EH (cell line): ENCODE results near the gene COX17.

Experiments used
- DNase-seq: peaks from one replicate; pipeline ENCODE4 v3.0.0-alpha.2; 2015; ENCODE audit warnings: low read depth

COX17 gene

DNA sequence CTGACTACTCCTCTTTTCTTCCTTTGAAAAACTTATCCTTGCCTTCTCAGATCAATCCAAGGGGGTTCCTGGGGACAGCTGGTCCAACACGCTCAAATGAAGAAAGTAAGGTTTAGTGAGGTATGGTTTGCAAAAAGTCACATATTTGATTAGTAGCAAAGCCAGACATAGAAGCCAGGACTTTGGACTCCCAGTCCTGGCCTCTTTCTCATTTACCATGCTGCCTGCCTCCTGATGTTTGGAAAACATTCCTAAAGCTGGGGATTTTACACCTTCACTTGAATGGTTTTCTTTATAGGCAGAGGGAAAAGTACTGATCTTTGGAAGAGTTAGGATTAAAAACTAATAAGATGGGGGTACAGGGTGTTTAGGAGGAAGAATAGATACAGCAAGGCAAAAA, 31.4 kb downstream of the COX17 start:
- no peak for DNase-seq

- DNase-seq: no peak
These were observed 32.7 kb downstream of the COX17 start for GRCh38 chr3:119644481-119644880.

- DNase-seq: peak; percentile 86
These were observed 33.7 kb downstream of the COX17 start for GRCh38 chr3:119643528-119643927.

DNA sequence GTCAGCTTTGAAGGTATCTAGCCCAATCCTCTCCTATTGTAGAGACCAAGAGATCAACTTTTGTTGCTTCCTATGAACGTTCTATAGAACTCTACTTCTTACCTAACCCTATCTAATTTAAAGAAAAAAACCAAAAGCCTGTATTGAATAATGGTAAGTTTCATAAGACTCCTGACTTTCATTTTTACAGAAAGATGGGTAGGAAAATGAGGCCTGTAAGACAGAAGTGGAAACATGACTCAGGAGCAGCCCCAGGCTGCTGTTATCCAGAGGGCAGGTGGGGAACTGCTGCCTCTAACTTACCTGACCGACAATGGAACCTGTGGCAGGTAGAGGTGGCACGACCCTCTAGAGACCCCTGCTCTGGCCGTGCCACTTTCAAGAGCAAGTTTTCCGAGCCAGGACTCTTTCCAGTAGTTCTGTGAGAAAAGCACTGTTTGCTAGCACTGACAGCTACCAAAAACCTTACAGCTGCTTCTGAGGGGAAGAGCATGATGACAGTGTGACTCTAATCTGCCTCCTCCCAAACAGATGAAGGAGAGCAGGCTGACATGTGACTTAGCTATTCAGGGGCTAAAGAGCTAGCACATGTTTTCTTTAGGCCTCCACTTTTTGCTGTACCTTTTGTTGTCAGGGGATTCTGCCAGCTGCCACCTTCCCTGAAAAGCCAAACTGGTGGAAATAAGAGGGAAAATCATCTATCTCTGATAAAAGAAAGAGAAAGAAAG, 34.3 kb downstream of the COX17 start:
- peak; percentile 56 for DNase-seq

DNA sequence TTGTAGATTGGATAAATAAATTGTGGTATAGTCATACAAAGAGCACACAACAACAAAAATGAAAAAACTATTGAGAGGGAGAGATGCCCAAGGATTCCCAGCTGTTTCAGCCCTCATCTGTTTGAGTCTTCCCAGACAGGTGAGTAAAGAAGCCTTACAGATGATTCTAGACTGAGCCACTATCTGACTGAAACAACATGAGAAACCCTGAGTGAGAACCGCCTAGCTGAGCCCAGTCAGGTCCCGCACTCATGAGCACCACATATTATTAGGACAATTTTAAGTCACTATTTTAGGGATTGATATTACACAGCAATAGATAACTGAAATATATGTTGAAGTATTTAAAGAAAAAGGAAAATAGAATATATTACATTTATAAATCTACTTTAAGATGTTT, 35.8 kb downstream of the COX17 start:
- no peak for DNase-seq

- DNase-seq: peak; percentile 42
These were observed 37.5 kb downstream of the COX17 start for GRCh38 chr3:119639494-119640350.

DNA sequence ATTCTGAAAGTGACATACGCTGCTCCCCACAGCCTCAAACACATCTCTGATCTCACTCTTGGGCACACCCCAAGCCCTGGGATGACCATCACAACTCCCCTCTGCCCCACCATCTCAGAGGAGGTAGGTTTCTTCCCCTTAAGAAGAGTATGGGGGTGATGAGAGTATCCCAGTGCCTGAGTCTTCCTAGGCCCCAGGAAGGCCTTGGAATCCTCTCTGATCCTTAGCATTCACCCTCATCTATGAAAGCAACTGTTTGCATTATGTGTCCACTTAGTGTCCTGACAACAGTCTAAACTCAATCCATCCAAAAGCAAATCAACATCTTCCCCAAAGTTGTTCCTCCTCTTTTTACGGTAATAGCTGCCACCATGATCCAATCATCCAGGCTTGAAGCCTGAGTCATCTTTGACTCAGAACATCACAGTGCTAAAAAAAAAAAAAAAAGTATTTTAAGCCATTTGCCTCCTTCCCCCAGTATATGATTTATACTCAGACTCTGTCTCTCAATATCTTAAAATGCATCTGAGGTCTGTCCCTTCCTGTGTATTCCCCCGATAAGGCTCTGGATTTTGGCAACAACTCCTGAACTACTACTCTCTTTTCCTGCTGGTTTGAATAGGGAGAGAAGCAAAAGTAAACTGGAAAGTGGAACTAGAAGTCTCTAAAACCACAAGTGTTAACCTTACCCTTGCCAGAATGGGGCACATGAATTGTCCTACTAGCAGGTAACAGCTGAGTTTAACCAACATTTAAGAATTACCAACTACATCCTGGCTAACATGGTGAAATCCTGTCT, 39.3 kb downstream of the COX17 start:
- peak; percentile 96 for DNase-seq

- DNase-seq: no peak
These were observed 40.2 kb downstream of the COX17 start for GRCh38 chr3:119636891-119637611.

GRCh38 chr3:119636249-119636648, 41.0 kb downstream of the COX17 start:
- peak; percentile 46 for DNase-seq

DNA sequence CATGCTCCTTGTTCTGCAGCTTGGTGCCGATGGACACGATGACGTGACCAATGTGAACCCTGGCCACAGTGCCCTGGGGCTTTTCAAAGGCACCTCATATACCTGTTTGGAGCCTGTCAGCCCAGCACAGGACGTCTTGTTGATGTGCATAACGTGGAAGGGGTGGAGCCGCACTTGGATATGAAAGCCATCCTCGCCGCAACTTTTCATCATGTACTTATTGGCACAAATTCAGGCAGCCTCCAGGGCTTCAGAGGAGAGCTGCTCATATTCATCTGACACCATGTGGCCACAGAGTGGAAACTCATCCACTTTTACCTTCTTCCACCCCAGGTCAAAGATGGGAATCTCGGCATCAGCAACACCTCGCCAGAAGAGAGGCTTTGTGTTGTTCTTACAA, 41.5 kb downstream of the COX17 start:
- DNase-seq: no peak

- no peak for DNase-seq
These were observed 44.4 kb downstream of the COX17 start for GRCh38 chr3:119632829-119633228.

DNA sequence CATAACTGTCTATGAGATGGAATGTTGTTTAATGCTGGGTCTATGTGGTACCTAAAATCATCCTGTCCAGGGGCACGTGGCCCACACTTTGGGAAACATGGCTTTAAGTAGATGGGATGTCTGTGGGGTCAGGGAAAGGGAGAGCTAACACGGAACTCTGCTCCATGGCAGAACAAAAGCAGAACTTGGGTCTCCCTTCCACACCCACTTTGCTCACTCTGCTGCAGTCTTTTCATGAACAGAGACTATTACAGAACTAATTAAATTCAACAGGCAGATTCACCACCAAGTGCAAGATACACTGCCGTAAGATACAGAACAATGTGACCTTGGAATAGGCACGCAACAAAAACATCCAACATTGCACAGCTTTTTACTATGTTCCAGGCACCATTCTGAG, 45.0 kb downstream of the COX17 start:
- no peak for DNase-seq

GRCh38 chr3:119631516-119631915, 45.7 kb downstream of the COX17 start:
- peak; percentile 16 for DNase-seq

GRCh38 chr3:119630880-119631329, 46.3 kb downstream of the COX17 start:
- DNase-seq: no peak

DNA sequence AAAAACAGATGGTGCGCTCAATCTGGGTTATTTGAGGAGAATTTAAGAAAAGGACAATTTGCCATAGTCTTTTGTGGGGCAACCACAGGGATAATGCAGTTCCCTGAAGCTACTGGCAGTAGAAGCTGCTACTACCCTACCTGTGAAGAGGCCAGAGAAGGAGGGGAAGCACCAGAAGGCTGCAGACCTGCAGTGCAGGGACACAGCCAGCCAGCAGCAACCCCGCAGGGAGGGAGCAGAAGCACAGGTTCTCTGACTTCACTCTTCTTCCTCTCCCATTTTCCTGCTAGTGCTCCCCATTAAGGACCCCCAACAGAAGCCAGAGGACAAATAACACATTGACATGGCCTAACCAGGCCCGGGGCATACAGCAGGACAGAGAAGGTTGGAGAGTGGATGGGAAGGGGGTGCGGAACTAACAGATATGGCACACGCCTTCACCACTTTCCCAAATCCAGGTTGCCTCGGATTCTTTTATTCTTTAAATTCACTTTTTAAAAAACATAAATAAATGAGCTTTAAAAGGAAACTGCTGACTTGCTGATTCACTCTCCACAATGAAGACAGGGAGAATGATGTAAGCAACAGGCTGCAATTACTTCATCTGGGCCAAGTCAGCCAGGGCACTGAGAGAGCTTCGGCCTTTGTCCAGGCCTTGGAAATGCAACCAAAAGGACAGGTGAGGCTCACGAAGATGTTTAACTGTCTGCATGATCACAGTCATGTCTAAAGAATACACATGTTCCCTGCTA, 46.9 kb downstream of the COX17 start:
- DNase-seq: peak; percentile 68

DNA sequence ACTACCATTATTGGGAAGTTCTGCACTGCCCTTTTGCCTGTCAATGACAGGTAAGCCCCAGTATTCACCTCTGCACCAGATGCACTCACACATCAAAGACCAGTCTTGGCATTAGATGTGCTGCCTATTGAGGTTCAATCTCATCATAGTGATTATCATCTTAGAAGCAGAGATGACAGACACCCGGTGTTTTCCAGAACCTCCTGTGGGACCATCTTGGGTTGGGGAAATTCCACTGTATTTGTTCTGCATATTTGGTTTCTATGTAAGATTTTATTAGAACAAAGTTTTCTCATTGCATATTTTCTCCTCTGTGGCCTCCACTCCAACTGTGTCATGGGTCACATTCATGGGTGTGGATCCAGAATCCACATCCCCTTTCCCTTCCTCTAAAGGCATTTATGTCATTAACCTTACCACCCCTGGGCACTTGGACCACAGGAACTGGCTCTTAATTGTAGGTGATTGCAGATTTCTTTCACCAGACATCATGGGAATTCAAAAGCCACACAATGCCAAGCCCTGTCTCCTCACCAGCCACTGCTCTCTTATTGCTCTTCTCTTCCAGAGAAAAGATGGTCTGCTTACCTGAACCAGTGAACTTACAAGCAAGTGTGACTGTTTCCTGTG, 48.3 kb downstream of the COX17 start:
- DNase-seq: peak; percentile 86

DNA sequence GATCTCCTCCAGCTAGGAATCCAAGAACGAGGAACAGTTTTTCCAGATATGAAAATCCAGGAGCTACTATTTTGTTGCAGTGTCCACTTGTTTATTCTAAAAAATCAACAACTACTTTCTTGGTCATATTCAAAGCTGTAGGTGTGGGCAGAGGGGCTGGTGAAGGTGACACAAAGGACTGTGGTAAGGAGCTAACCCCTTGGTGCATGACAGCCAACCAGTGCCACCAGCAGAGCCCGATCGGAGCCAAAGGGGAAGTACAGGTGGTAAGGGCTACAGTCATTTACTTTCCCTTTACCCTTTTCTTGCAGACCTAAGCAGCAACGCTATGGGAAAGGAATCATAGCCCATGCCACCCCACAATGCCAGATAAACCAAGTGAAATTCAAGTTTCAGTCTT, 48.8 kb downstream of the COX17 start:
- no peak for DNase-seq

GRCh38 chr3:119627461-119627860, 49.7 kb downstream of the COX17 start:
- DNase-seq: no peak

DNA sequence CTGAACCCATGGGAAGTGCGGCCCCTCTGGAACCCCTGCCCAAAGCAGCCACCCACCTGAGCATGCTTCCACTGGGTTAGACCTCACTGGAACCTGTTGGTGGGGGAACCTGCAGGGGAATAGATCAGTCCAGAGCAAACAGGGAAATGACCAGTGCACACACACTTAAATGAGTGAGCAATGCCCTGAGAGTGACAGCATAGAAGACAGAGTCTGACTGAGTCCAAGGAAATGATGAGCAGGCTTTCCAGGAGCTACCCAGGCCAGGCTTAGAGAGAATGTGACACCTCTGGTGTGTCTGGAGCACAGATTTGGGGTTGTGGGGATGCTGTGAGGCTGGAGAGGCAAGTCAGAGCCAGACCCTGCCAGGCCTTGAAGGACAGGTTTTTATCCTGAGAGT, 51.0 kb downstream of the COX17 start:
- no peak for DNase-seq

DNA sequence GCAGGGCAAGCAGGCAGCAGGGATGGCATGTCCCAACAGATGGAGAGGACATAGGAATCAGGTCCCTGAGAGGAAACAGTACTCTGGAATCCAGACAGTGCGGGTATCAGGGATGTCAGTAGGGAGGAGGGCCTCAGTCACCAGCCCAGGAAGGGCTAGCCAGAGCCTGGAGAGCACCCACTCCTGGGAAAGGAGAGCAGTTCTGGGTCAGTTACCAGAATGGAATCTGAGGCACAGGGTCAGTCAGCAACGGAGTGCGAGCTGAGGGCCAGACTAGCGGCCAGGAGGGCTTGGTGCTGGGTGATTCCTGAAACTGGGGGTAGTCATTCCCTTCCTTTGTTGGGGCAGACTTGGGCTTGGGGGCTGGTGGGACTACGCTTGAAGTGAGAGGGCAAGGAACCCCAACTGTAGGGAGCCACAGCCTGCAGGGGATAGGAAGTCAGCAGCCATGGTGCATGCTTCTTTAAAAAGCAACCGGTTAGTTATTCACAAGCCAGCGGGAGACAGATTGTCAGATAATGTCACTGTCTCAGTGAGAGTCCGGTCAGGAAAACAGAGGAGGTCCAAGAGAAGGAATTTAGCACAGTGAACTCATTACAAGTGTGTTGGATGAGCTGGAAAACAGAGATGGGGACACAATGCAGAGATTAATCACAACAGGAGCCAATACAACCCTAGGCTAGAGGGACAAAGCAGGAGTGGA, 51.6 kb downstream of the COX17 start:
- peak; percentile 30 for DNase-seq
